ENCODE results near the gene MEF2D.

The MEF2D gene

DNA sequence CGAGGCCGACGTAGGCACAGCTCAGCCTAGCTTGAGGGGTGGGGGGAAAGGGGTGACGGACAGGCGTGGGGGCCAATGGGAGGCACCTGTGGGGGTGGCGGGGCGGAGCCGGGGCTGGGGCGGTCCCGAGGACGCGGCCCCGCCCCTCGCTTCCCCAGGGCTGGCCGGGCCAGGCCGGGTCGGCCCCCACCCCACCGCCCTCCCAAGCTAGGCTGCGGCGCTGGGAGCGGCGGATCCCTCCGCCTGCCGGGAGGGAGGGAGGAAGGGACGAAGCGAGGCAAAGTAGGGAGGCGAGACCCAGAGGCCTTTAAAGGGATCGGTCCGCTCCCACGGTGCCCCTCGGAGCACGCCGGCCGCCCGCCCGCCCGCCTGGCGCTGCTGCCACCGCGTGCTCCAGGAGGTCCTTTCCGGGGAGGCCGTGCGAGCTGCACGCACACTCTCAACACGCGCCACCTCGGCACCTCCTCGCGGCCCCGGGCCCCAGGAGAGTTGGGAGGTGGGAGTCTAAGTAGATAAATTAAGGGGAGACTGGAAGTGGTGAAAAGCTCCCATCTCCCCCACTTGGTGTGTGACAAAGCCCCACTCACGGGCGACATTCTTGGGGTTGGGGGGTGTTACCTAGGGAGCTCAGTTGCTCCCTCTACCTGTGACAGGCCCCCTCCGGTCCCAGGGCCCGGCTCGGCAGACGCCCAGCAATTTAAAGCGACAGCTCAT is 375 bp upstream of the MEF2D start:
- Histone ChIP-seq H3K4me1 (ENCODE audit: control insufficient read depth, insufficient read depth, low read length) (peaks cover 9% of the 10 kb centered on the region), H3K27ac (ENCODE audit: extremely low read depth, low read depth, low read length) (peak overlapping the region; percentile 92), H3K4me3 (ENCODE audit: low read depth, low read length) (peak overlapping the region; percentile 69), H3K36me3 (ENCODE audit: control insufficient read depth in 2 of 2, insufficient read depth in 1 of 2, low read length in 2 of 2) (no peaks in the 10 kb centered on the region), H3K9me3 (ENCODE audit: control insufficient read depth, insufficient read depth, low read depth, low read length) (no peaks in the 10 kb centered on the region)
- ChIA-PET POLR2A (interaction anchor here (0.5 to 2.5 kb wide), 17 partner anchors 10 to 218 kb away, joined by 3 to 36 read pairs (median 4); partner anchors contain the start of genes GPATCH4, NAXE and SMG5), CTCF (interaction anchor here (0.6 to 3.4 kb wide), 14 partner anchors 10 to 206 kb away, joined by 3 to 14 read pairs (median 4); no protein-coding TSS in a partner anchor)
- no peak for TF ChIP-seq ZNF658 (tag by site-specific recombination; IDR thresholded peaks at IDR 0.05)
- TF ChIP-seq ZNF629 (tag by site-specific recombination; IDR thresholded peaks at IDR 0.05): peak; percentile 81
- TF ChIP-seq ZNF341 (tag by site-specific recombination; IDR thresholded peaks at IDR 0.05; ENCODE audit: low read depth): peak; percentile 89
- TF ChIP-seq ZSCAN30 (tag by site-specific recombination; IDR thresholded peaks at IDR 0.05): peak; percentile 83
- TF ChIP-seq SP3 (tag by site-specific recombination; IDR thresholded peaks at IDR 0.05): peak; percentile 72
- TF ChIP-seq EGR2 (tag by site-specific recombination; IDR thresholded peaks at IDR 0.05; ENCODE audit: low read depth): peak; percentile 12
- TF ChIP-seq KLF8 (tag by site-specific recombination; IDR thresholded peaks at IDR 0.05): peak; percentile 97
- TF ChIP-seq, protein P1, sequence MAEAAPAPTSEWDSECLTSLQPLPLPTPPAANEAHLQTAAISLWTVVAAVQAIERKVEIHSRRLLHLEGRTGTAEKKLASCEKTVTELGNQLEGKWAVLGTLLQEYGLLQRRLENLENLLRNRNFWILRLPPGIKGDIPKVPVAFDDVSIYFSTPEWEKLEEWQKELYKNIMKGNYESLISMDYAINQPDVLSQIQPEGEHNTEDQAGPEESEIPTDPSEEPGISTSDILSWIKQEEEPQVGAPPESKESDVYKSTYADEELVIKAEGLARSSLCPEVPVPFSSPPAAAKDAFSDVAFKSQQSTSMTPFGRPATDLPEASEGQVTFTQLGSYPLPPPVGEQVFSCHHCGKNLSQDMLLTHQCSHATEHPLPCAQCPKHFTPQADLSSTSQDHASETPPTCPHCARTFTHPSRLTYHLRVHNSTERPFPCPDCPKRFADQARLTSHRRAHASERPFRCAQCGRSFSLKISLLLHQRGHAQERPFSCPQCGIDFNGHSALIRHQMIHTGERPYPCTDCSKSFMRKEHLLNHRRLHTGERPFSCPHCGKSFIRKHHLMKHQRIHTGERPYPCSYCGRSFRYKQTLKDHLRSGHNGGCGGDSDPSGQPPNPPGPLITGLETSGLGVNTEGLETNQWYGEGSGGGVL (tag by site-specific recombination; IDR thresholded peaks at IDR 0.05): peak; percentile 87
- peak; percentile 97 for TF ChIP-seq ZBTB20 (tag by site-specific recombination; IDR thresholded peaks at IDR 0.05)
- no peak; the same call in 1 of the 2 replicates for TF ChIP-seq ZNF391 (tag by site-specific recombination; IDR thresholded peaks at IDR 0.05; ENCODE audit: borderline replicate concordance, low read depth)
- peak; percentile 57; the same call in 1 of the 2 replicates for TF ChIP-seq ZNF146 (tag by site-specific recombination; IDR thresholded peaks at IDR 0.05)
- peak; percentile 59 for TF ChIP-seq KLF9 (tag by site-specific recombination; IDR thresholded peaks at IDR 0.05; ENCODE audit: low read depth)
- TF ChIP-seq ZNF211 (tag by site-specific recombination; IDR thresholded peaks at IDR 0.05; ENCODE audit: low read depth): no peak
- no peak for TF ChIP-seq ZNF133 (tag by site-specific recombination; IDR thresholded peaks at IDR 0.05)
- no peak for TF ChIP-seq ZNF221 (tag by site-specific recombination; IDR thresholded peaks at IDR 0.05; ENCODE audit: borderline replicate concordance)
- TF ChIP-seq ZBTB48 (tag by site-specific recombination; IDR thresholded peaks at IDR 0.05): peak; percentile 96
- TF ChIP-seq, protein P2, sequence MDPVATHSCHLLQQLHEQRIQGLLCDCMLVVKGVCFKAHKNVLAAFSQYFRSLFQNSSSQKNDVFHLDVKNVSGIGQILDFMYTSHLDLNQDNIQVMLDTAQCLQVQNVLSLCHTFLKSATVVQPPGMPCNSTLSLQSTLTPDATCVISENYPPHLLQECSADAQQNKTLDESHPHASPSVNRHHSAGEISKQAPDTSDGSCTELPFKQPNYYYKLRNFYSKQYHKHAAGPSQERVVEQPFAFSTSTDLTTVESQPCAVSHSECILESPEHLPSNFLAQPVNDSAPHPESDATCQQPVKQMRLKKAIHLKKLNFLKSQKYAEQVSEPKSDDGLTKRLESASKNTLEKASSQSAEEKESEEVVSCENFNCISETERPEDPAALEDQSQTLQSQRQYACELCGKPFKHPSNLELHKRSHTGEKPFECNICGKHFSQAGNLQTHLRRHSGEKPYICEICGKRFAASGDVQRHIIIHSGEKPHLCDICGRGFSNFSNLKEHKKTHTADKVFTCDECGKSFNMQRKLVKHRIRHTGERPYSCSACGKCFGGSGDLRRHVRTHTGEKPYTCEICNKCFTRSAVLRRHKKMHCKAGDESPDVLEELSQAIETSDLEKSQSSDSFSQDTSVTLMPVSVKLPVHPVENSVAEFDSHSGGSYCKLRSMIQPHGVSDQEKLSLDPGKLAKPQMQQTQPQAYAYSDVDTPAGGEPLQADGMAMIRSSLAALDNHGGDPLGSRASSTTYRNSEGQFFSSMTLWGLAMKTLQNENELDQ (tag by site-specific recombination; IDR thresholded peaks at IDR 0.05; ENCODE audit: low read depth): no peak
- TF ChIP-seq, protein P3, sequence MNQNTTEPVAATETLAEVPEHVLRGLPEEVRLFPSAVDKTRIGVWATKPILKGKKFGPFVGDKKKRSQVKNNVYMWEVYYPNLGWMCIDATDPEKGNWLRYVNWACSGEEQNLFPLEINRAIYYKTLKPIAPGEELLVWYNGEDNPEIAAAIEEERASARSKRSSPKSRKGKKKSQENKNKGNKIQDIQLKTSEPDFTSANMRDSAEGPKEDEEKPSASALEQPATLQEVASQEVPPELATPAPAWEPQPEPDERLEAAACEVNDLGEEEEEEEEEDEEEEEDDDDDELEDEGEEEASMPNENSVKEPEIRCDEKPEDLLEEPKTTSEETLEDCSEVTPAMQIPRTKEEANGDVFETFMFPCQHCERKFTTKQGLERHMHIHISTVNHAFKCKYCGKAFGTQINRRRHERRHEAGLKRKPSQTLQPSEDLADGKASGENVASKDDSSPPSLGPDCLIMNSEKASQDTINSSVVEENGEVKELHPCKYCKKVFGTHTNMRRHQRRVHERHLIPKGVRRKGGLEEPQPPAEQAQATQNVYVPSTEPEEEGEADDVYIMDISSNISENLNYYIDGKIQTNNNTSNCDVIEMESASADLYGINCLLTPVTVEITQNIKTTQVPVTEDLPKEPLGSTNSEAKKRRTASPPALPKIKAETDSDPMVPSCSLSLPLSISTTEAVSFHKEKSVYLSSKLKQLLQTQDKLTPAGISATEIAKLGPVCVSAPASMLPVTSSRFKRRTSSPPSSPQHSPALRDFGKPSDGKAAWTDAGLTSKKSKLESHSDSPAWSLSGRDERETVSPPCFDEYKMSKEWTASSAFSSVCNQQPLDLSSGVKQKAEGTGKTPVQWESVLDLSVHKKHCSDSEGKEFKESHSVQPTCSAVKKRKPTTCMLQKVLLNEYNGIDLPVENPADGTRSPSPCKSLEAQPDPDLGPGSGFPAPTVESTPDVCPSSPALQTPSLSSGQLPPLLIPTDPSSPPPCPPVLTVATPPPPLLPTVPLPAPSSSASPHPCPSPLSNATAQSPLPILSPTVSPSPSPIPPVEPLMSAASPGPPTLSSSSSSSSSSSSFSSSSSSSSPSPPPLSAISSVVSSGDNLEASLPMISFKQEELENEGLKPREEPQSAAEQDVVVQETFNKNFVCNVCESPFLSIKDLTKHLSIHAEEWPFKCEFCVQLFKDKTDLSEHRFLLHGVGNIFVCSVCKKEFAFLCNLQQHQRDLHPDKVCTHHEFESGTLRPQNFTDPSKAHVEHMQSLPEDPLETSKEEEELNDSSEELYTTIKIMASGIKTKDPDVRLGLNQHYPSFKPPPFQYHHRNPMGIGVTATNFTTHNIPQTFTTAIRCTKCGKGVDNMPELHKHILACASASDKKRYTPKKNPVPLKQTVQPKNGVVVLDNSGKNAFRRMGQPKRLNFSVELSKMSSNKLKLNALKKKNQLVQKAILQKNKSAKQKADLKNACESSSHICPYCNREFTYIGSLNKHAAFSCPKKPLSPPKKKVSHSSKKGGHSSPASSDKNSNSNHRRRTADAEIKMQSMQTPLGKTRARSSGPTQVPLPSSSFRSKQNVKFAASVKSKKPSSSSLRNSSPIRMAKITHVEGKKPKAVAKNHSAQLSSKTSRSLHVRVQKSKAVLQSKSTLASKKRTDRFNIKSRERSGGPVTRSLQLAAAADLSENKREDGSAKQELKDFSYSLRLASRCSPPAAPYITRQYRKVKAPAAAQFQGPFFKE (tag by site-specific recombination; IDR thresholded peaks at IDR 0.05; ENCODE audit: borderline replicate concordance): no peak
- peak; percentile 95 for TF ChIP-seq ZNF335 (tag by site-specific recombination; conservative IDR thresholded peaks at IDR 0.05)
- no peak for TF ChIP-seq ZNF140 (tag by site-specific recombination; IDR thresholded peaks at IDR 0.05)
- peak; percentile 88 for TF ChIP-seq SP7 (tag by site-specific recombination; IDR thresholded peaks at IDR 0.05)
- TF ChIP-seq, protein P4, sequence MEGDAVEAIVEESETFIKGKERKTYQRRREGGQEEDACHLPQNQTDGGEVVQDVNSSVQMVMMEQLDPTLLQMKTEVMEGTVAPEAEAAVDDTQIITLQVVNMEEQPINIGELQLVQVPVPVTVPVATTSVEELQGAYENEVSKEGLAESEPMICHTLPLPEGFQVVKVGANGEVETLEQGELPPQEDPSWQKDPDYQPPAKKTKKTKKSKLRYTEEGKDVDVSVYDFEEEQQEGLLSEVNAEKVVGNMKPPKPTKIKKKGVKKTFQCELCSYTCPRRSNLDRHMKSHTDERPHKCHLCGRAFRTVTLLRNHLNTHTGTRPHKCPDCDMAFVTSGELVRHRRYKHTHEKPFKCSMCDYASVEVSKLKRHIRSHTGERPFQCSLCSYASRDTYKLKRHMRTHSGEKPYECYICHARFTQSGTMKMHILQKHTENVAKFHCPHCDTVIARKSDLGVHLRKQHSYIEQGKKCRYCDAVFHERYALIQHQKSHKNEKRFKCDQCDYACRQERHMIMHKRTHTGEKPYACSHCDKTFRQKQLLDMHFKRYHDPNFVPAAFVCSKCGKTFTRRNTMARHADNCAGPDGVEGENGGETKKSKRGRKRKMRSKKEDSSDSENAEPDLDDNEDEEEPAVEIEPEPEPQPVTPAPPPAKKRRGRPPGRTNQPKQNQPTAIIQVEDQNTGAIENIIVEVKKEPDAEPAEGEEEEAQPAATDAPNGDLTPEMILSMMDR (tag by site-specific recombination; IDR thresholded peaks at IDR 0.05): peak; percentile 85; the same call in 1 of the 2 replicates
- TF ChIP-seq ZIC2 (tag by site-specific recombination; IDR thresholded peaks at IDR 0.05): peak; percentile 88
- TF ChIP-seq ZNF19 (tag by site-specific recombination; IDR thresholded peaks at IDR 0.05; ENCODE audit: low read depth): no peak
